K562 (cell line): ENCODE data around the gene TMEM101.

Experiments used
- BRF1 ChIP-seq: IDR thresholded peaks from 3 replicates; pipeline ENCODE4 v1.6.1; 2011; ENCODE audit warnings: borderline replicate concordance, mild to moderate bottlenecking; ENCODE audit not compliant: insufficient read length; ENCODE audit errors: extremely low read depth
- CBX8 ChIP-seq: fragments of 200-600 bp; sonication (generic); IDR thresholded peaks from 2 replicates; pipeline ENCODE4 v1.6.1; 2012; ENCODE audit warnings: borderline replicate concordance, mixed run types, low read depth, mild to moderate bottlenecking, moderate library complexity, mixed read lengths, low read length, control low read depth, inconsistent platforms; ENCODE audit not compliant: poor library complexity, severe bottlenecking; ENCODE audit errors: extremely low read depth
- CCAR2 ChIP-seq: fragments of 200-400 bp; formaldehyde crosslinking; IDR thresholded peaks from 2 replicates; pipeline ENCODE4 v1.6.1; 2017; ENCODE audit warnings: mild to moderate bottlenecking, low read depth, low read length
- CTCF ChIP-seq, 3 experiments: IDR thresholded peaks in 2 of 3; conservative IDR thresholded peaks in 1 of 3; 2 replicates each; pipeline ENCODE4 v1.5.1; 2011 to 2012; ENCODE audit warnings: low read length in 3 of 3, mild to moderate bottlenecking in 3 of 3, control low read depth in 2 of 3, improper control_type of control experiment in 1 of 3, inconsistent platforms in 1 of 3, low read depth in 1 of 3, mixed read lengths in 1 of 3, moderate library complexity in 1 of 3; ENCODE audit not compliant: insufficient read depth in 2 of 3
- ELF1 ChIP-seq: fragments of 200-800 bp; sonication (Bioruptor generic); IDR thresholded peaks from 2 replicates; pipeline ENCODE4 v1.6.1; 2016; ENCODE audit warnings: missing genetic modification characterization, missing compliant biosample characterization
- ESRRA ChIP-seq: fragments of 450-650 bp; IDR thresholded peaks from 2 replicates; pipeline ENCODE4 v1.6.1; 2014; ENCODE audit warnings: low read depth, mild to moderate bottlenecking, moderate library complexity, borderline replicate concordance
- SMAD3 ChIP-seq: fragments of 450-650 bp; formaldehyde crosslinking; conservative IDR thresholded peaks from 2 replicates; pipeline ENCODE4 v1.4.0; 2020; ENCODE audit warnings: mild to moderate bottlenecking
- SMAD4 ChIP-seq: fragments of 250-450 bp; sonication (Bioruptor Pico); conservative IDR thresholded peaks from 2 replicates; pipeline ENCODE4 v1.8.0; 2021; ENCODE audit warnings: inconsistent platforms, mild to moderate bottlenecking, moderate library complexity
- ZBTB1 ChIP-seq: sonication (generic); formaldehyde crosslinking; IDR thresholded peaks from 2 replicates; pipeline ENCODE4 v1.8.1; 2023; ENCODE audit warnings: missing genetic modification reagents, low read depth, mild to moderate bottlenecking, borderline replicate concordance
- ZBTB26 ChIP-seq: fragments of 450-650 bp; formaldehyde crosslinking; IDR thresholded peaks from 2 replicates; pipeline ENCODE4 v1.4.0; 2022; ENCODE audit warnings: missing genetic modification characterization
- ZNF134 ChIP-seq: fragments of 250-450 bp; sonication (Bioruptor Pico); conservative IDR thresholded peaks from 2 replicates; pipeline ENCODE4 v1.4.0; 2020
- ZNF785 ChIP-seq: fragments of 250-450 bp; sonication (Bioruptor Pico); IDR thresholded peaks from 2 replicates; pipeline ENCODE4 v1.4.0; 2020; ENCODE audit warnings: mild to moderate bottlenecking
- TF ChIP-seq, protein P1 (sequence below), 2 experiments: fragments of 450-650 bp; IDR thresholded peaks; 2 replicates each; pipeline ENCODE4 v1.6.1; 2016; ENCODE audit warnings: mild to moderate bottlenecking in 2 of 2, borderline replicate concordance in 1 of 2, low read depth in 1 of 2, moderate library complexity in 1 of 2

DNA sequence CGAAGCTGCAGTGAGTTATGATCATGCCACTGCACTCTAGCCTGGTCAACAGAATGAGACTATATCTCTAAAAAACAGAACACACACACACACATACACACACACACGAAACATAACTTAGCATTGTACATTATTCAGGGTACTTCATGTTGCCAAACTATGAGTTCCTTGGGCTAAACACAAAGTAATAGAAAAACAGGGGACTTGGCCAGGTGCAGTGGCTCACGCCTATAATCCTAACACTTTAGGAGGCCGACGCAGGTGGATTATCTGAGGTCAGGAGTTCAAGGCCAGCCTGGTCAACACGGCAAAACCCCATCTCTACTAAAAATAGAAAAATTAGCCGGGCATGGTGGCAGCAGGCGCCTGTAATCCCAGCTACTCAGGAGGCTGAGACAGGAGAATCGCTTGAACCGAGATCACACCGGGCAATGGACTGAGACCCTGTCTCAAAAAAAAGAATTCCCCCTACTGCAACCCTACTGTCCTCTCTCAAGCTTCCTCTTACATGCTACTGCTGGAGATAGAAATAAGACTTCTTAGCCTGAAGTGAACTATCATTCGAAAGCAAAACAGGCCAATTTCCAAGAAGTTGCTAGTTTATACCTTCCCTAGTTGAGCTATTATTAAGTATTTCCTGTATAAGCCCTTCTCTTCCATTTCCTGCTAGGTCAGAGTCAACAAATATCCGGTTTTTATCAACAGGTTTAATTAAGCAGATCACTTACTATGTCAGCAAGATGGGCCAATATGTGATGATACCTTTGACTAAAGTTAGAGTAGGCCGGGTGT is 44.5 kb upstream of the TMEM101 start:
- TF ChIP-seq ZBTB1 (no peak), CBX8 (no peak), ZNF134 (CRISPR knock-in tag) (no peak), CTCF (IDR thresholded peaks at IDR 0.05 in 2 of 3, conservative IDR thresholded peaks at IDR 0.05 in 1 of 3; ENCODE audit: insufficient read depth in 2 of 3, low read depth in 1 of 3, low read length in 3 of 3) (no peak), ESRRA (no peak), ZBTB26 (CRISPR knock-in tag) (no peak), BRF1 (no peak), SMAD3 (CRISPR knock-in tag) (no peak), ZNF785 (CRISPR knock-in tag) (no peak), CCAR2 (no peak), ELF1 (tag) (no peak), SMAD4 (no peak)
- TF ChIP-seq, protein P1, sequence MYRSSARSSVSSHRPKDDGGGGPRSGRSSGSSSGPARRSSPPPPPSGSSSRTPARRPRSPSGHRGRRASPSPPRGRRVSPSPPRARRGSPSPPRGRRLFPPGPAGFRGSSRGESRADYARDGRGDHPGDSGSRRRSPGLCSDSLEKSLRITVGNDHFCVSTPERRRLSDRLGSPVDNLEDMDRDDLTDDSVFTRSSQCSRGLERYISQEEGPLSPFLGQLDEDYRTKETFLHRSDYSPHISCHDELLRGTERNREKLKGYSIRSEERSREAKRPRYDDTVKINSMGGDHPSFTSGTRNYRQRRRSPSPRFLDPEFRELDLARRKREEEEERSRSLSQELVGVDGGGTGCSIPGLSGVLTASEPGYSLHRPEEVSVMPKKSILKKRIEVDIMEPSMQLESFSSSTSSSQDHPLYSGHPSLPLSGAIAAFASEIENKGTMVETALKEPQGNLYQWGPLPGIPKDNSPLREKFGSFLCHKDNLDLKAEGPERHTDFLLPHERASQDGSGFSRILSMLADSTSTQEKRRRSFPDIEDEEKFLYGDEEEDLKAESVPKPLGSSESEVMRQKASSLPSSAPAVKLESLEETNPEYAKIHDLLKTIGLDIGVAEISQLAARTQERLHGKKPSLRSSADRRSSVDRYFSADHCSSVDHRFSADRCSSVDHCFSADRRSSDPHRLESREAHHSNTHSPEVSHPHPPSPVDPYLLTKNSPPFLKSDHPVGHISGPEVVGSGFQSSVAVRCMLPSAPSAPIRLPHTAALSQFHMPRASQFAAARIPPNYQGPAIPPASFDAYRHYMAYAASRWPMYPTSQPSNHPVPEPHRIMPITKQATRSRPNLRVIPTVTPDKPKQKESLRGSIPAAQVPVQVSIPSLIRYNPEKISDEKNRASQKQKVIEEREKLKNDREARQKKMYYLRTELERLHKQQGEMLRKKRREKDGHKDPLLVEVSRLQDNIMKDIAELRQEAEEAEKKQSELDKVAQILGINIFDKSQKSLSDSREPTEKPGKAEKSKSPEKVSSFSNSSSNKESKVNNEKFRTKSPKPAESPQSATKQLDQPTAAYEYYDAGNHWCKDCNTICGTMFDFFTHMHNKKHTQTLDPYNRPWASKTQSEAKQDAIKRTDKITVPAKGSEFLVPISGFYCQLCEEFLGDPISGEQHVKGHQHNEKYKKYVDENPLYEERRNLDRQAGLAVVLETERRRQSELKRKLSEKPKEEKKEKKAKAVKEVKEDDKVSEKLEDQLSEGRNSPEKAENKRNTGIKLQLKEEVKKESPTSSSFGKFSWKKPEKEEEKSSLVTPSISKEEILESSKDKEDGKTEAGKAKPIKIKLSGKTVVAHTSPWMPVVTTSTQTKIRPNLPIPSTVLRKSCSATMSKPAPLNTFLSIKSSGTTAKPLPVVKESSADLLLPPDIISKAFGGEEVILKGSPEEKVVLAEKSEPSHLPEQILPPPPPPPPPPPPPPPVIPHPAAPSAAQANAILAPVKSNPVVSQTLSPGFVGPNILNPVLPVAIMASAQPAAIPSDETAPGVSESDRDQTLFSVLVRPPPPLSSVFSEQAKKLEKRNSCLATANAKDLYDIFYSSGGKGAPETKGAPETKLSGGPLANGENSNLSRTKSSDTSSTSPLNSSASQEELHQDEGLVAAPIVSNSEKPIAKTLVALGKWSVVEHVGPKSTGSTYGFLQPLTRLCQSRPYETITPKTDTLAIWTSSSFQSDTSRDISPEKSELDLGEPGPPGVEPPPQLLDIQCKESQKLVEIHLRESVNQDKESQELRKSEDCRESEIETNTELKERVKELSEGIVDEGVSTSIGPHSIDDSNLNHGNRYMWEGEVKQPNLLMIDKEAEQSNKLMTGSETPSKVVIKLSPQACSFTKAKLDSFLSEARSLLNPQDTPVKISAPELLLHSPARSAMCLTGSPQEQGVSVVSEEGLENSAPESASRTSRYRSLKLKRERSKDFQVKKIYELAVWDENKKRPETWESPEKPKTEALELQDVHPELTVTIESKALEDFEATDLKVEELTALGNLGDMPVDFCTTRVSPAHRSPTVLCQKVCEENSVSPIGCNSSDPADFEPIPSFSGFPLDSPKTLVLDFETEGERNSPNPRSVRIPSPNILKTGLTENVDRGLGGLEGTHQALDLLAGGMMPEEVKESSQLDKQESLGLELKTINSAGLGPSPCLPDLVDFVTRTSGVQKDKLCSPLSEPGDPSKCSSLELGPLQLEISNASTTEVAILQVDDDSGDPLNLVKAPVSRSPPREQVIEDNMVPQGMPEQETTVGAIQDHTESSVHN (IDR thresholded peaks at IDR 0.05; ENCODE audit: borderline replicate concordance in 1 of 2, low read depth in 1 of 2), result no peak
